Midbrain (tissue), 1 donor: ENCODE results near the gene FGF5.

ENCODE experiments used
- DNase-seq: peaks from one replicate; lab custom pipeline; 2025; lab: John Stamatoyannopoulos, UW

FGF5 gene

DNA sequence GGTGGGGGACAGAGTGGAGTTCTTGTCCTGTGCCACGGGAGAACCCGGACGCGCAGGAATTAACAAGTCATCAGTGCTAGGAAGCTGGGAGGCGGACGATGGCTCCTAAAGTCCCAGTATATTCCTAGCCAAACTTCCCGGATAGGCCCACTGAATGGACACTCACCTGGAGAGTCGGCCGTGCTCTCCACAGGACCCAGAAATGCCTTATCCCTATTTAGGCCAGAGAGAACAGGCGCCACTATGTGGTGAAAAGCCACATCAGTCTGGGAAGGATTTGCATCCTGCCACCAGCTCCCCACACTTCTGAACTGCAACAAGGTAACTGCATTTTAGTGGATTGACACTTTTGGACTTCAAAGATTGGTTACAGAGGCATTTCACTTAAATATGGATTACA is 70.1 kb downstream of the FGF5 start:
- DNase-seq, result peak; percentile 2

DNA sequence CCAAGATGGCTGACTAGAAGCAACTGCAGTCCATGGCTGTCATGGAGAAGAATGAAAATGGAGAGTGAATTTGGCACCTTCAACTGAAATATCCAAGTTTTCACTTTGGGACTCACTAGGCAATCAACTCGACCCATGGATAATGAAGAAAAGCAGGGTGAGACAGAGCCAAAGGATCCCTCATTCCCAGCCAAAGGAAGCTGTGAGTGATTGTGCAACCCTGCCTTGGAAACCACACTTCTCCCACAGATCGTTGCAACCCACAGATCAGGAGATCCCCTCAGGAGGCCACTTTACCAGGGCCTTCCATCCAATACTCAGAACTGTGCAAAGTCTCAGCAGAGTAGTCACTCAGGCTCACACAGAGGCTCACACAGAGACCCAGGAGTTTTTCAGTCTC is 73.6 kb downstream of the FGF5 start:
- no peak for DNase-seq
